GM21576 (cell line): ENCODE results near the gene SETD1A.

ENCODE experiments used
- ATAC-seq: cut with Tn5 transposase; IDR thresholded peaks from one replicate; pipeline ENCODE4 v1.9.1; 2021; ENCODE audit warnings: mild to moderate bottlenecking, moderate library complexity; ENCODE audit not compliant: unreplicated experiment

The SETD1A gene

DNA sequence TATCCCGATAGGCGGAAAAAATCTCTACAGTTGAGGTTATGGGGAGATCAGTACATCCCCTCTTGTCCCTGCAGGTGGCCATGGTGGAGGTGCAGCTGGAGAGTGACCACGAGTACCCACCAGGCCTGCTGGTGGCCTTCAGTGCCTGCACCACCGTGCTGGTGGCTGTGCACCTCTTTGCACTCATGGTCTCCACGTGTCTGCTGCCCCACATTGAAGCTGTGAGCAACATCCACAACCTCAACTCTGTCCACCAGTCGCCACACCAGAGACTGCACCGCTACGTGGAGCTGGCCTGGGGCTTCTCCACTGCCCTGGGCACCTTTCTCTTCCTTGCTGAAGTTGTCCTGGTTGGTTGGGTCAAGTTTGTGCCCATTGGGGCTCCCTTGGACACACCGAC, 4.4 kb upstream of the SETD1A start:
- no peak for ATAC-seq

DNA sequence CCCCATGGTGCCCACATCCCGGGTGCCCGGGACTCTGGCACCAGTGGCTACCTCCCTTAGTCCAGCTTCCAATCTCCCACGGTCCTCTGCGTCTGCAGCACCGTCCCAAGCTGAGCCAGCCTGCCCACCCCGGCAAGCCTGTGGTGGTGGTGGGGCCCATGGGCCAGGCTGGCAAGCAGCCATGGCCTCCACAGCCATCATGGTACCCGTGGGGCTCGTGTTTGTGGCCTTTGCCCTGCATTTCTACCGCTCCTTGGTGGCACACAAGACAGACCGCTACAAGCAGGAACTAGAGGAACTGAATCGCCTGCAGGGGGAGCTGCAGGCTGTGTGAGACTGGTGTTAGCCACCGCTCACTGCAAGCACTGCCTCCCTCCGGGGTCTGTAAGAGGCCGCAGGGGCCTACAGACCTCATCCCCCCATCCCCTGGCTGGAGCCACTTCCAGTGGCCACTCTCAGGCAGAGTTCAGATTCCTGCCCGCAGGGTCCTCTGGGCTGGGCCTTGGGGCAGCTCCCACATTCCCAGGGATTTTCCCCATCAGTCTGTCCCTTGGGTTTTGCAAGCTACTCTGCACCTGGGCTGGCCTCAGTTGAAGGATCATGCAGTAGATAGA, 3.9 kb upstream of the SETD1A start:
- no peak for ATAC-seq

DNA sequence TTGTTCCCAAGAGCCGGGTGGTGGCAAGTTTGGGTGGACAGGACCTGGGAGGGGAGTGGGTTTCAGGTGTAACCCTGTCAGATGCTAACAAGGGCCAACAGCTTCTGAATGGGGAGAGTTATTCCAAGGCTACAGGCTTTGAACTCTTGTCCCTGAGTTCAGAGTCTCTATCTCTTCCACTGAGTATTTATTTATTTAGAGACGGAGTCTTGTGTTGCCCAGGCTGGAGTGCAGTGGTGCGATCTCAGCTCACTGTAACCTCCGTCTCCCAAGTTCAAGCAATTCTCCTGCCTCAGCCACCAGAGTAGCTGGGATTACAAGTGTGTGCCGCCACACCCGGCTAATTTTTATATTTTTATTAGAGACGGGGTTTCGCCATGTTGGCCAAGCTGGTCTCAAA, 2.6 kb upstream of the SETD1A start:
- ATAC-seq: no peak

DNA sequence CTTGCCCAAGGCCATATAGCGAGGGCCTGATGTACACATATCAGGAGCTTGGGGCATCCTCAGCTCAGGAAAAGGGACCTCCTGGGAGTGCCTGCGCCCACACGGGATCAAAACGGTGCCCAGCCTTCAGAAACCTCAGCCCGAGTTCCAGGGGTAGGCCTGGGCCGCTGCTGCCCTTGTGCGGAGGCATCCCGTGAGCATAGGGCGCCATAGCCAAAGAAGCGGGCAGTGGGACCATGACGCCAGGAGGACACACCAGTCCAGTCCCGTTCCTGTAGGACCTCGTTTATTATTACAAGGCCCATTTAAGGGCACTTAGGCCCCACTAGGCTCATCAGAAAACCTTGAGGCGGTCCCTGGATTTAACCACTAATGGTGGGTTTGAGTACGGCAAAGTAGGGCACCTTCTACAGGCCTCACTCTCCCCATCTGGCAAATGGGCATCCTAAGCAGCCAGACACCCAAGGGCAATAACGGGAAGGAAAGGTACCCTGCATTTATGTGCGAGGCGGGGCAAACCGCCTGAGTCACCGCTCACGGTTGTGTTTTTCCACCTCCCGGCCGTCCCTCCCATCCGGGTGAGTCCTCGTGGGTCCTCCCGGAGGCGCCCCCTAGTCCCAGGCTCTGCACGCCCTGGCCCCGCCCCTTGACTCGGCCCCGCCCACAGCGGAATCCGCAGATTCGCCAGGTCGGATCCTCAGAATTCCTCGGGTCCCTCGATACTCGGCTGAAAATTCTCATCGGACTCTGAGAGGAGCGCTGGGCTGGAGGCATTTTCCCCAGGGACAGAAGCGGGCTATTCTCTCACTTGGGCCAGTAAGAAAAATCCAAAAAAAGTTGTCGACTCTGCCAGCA, 726 bp upstream of the SETD1A start:
- peak; percentile 41 for ATAC-seq

DNA sequence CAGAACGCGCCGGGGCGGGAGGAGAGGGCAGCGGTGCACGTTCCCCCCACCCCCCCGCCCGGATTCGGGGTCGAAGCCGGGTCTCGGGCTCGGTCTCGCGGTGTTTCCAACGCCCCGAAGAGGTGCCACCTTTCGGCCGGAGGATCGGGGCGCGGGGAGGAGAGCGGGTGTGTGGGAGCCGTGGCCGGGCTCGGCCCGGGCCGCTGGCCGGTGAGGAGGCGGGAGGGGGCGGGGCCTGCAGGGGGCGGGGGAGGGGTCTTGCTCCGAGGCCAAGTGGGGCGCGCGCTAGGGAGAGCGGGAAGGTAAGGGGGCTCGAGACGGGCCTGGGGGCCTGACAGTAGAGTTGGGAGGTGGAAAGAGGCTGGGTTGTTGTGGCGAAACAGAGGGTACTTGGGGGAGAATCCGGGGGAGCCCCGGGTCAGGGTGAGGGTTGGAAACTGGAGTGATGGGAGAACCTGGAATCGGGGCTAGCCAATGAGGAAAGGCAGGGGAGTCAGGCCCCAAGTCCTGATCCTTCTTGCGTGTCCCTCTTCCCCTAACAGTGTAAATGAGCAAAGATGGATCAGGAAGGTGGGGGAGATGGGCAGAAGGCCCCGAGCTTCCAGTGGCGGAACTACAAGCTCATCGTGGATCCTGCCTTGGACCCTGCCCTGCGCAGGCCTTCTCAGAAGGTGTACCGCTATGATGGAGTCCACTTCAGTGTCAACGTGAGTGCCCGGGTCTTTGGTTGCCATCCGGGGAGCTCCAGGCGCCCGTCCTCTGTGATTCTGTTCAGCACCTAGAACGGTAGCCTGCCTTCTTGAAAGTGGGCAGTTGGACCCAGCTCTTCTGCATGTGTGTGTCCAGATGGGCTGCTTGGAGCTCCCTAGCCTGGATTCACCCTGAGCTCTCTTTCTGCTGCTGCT, 873 bp downstream of the SETD1A start:
- ATAC-seq: peak; percentile 13

DNA sequence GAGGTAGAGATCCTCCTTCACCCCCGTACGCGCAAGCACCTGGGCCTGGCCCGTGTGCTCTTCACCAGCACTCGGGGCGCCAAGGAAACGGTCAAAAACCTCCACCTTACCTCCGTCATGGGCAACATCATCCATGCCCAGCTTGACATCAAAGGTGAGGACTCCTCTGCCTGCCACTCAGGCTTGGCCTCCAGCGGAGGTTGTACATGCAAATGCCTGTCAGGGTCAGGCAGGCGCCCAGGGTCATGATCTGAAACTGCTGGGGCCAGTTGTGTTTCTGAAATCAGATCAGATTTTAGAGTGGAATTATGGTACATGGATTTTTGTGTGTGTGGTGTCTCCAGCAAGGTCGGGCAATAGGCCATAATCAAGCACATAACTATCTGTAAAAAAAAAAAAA, 3.8 kb downstream of the SETD1A start:
- ATAC-seq: no peak

DNA sequence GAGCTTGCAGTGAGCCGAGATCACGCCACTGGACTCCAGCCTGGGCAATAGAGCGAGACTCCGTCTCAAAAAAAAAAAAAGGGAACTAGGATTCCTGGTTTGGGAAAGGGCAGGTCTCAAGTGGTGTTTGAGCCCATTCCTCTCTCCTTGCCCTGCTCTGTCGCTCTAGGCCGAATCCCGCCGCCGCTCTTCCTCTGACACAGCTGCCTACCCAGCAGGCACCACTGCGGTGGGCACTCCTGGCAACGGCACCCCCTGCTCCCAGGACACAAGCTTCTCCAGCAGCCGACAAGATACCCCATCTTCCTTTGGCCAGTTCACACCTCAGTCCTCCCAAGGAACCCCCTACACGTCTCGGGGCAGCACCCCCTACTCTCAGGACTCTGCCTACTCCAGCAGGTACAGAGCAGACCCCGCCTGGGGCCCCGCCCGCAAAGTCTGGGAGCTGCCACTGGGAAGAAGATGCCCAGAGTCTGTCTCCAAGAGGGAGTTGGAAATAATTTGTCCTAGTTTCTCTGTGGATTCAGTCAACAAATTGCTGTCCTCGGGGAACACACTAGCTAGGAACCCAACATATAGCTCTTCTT, 6.5 kb downstream of the SETD1A start:
- no peak for ATAC-seq

DNA sequence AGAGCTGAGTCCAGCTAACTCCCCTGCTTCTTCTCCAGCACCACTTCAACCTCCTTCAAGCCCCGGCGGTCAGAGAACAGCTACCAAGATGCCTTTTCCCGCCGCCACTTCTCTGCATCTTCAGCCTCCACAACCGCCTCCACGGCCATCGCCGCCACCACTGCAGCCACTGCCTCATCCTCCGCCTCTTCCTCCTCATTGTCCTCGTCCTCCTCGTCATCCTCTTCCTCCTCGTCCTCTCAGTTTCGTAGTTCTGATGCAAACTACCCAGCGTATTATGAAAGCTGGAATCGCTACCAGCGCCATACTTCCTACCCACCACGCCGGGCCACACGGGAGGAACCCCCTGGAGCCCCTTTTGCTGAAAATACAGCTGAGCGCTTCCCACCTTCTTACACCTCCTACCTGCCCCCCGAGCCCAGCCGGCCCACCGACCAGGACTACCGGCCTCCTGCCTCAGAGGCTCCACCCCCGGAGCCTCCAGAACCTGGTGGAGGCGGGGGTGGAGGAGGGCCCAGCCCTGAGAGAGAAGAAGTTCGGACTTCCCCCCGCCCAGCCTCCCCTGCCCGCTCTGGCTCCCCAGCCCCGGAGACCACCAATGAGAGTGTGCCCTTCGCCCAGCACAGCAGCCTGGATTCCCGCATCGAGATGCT, 7.1 kb downstream of the SETD1A start:
- ATAC-seq: no peak

DNA sequence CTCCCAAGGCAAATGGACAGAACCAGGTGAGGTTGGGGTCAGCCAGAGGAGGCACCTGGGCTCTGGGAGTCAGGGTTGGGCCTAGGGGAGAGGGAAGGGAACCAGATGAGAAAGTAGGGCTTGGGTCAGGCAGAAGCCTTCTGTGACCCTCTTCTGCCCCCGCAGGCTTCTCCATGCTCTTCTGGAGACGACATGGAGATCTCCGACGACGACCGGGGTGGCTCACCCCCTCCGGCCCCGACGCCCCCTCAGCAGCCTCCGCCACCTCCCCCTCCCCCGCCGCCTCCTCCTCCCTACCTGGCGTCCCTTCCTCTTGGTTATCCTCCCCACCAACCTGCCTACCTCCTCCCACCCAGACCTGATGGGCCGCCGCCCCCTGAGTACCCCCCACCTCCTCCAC, 7.9 kb downstream of the SETD1A start:
- no peak for ATAC-seq

DNA sequence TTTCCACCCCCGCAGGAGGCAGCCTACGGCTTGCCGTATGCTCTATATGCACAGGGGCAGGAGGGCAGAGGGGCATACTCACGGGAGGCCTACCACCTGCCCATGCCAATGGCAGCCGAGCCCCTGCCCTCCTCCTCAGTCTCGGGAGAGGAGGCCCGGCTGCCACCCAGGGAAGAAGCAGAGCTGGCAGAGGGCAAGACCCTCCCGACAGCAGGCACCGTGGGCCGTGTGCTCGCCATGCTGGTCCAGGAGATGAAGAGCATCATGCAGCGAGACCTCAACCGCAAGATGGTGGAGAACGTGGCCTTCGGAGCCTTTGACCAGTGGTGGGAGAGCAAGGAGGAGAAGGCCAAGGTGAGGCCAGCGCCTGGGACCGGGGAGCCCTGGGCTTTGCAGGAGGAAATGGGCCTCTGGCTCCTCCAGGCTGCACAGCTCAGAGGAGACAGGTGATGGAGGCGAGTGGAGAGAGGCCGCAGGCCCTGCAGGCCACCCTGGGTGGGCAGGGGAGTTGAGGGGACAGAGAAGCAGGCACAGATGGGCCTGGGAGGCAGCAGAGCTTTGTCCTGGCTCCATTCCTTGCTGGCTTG, 8.6 kb downstream of the SETD1A start:
- ATAC-seq: no peak

DNA sequence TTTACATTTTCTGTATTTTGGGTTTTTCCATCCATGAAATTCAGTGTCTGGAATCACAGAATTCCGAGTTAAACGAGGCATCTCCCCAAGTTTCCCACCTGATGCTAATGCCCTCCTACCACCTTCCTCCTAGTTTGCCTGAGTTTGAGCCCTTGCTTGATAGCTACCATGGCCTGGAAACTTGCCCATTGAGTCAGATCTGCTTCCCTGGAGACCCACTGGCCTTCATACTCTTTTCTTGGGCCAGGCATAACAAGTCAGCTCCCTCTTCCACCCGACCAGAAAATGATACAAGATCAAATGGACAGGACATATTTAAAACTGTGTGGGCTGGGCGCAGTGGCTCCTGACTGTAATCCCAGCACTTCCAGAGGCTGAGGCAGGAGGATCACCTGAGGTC, 10.2 kb downstream of the SETD1A start:
- no peak for ATAC-seq

DNA sequence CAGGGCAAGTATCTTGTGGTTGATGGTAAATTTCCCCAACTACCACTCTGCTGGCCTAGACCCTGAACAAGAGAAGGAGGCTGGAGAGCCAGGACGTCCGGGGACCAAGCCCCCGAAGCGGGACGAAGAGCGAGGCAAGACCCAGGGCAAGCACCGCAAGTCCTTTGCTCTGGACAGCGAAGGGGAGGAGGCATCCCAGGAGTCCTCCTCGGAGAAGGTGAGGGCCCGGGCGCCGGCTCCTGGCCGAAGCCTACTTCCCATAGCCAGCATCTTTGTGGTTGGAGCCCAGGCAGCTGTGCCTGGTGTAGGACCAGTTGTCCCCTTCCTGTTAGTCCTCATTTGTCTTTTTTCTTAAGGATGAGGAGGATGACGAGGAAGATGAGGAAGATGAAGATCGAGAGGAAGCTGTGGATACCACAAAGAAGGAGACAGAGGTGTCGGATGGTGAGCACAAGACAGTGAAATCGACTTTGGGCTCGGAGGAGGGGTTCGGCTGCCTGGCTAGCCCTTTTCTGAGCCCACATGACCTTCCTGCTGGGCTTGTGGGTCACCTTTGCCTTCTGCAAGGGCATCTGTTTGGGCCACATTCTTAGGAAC, 11.8 kb downstream of the SETD1A start:
- ATAC-seq: no peak

DNA sequence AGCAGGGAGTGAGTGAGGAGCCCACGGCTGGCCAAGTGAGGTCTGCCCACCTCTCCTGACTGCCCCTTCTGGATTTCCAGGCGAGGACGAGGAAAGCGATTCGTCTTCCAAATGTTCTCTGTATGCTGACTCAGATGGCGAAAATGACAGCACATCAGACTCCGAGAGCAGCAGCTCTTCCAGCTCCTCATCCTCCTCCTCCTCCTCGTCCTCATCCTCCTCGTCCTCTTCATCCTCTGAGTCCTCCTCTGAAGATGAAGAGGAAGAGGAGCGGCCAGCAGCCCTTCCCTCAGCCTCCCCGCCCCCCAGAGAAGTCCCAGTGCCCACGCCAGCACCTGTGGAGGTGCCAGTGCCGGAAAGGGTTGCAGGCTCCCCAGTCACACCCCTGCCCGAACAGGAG, 13.7 kb downstream of the SETD1A start:
- ATAC-seq: no peak

DNA sequence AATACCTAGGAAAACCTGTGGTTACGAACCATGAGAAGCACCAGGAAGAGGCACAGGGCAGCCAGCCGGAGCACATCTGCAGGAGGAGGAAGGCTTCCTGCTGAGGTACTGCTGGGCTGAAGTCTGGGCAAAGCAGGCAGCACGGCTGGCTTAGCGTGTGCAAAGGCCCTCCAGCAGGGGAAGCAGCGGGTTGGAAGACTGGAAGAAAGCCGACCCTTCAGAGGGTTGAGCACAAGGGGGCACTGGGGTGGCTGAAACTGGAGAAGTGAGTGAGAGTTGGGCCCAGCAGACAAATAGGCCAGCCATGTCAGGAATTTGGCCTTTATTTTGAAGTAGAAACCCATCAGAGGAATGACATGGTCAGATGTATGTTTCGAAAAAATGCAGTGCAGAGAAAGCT, 15.3 kb downstream of the SETD1A start:
- no peak for ATAC-seq

DNA sequence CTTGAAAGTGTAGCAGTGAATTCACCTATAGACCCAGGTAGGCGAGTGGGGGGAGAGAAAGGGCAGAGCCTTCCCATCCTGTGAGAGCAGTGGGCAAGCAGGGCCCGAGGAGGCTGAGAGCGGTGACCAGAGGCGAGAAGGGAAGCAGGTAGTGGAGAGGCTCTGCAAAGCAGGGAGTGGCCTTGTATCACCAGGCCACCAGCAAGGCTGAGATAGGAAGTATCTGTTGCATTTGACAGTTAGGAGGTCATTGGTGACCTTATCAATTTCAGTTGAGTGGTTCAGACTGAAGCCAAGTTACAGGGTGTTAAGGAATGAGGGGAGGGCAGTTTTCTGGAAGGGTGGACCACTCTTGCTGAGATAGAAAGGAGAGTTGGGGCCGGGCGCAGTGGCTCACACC, 16.8 kb downstream of the SETD1A start:
- ATAC-seq: no peak

DNA sequence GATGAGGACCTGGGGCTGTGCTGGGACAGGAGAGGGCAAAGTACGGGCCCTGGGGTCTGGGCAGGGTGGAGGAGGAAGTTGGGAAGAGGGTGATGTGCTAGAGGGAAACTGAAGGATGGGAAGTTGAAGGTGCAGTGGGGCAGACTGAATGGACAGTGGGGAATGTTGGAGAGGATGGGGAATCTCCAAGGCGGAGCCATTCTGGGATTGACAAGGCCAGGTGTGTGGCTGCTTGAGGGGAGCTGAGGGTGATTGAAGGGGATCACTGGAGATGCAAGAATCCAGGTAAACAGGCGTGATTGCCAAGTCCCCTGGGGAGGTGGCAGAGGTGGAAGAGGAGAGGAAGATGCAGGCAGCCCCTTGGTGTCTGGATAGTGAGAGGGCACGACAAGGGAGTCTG, 18.9 kb downstream of the SETD1A start:
- ATAC-seq: no peak

DNA sequence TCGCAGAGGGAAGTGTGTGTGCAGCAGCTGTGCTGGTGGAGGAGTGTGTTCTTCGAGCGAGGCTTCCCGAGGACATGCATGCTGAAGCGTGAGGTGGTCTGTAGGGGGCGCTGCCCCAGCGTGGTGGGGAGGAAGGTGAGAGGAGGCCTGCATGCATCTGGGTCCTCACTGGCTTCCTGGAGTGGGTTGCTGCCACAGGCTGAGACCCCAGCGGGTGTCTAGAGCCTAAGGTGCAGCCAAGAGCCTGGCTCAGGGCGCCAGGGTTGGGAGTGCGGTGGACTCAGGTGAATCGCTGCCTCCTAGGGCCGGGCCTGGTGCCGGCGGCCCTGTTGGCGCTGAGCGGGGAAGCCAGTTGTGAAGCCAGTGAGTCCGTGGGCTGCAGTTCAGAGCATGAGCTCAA, 19.9 kb downstream of the SETD1A start:
- no peak for ATAC-seq

DNA sequence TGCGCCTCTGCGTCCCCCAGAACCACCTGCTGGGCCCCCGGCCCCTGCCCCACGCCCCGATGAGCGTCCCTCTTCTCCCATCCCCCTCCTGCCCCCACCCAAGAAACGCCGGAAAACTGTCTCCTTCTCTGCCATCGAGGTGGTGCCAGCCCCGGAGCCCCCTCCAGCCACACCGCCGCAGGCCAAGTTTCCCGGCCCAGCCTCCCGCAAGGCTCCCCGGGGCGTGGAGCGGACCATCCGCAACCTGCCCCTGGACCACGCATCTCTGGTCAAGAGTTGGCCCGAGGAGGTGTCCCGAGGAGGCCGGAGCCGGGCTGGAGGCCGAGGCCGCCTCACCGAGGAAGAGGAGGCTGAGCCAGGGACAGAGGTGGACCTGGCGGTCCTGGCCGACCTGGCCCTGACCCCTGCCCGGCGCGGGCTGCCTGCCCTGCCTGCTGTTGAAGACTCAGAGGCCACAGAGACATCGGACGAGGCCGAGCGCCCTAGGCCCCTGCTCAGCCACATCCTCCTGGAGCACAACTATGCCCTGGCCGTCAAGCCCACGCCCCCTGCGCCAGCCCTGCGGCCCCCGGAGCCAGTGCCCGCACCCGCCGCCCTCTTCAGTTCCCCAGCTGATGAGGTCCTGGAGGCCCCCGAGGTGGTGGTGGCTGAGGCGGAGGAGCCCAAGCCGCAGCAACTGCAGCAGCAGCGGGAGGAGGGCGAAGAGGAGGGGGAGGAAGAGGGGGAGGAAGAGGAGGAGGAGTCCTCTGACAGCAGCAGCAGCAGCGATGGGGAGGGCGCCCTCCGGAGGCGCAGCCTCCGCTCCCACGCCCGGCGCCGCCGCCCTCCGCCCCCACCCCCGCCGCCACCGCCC, 21.8 kb downstream of the SETD1A start:
- ATAC-seq: no peak

DNA sequence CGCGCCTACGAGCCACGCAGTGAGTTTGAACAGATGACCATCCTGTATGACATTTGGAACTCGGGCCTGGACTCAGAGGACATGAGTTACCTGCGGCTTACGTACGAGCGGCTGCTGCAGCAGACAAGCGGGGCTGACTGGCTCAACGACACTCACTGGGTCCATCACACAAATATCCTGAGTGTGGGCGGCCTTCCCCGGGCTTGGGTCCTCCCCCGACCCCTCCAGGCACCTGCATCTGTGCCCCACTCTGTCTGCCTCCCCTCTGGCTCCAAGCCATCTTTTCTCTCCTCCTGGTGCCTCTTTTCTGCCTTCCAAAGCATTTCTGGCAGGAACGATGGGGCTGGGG, 22.4 kb downstream of the SETD1A start:
- no peak for ATAC-seq
